ENCODE data around the gene FBXL5. TPM values are rescaled to one million over a fixed set of nuclear protein-coding genes. Genes with fewer than 3 reads are reported as not detected.

Gene FBXL5
- polyA plus RNA-seq, 2 donors, result 37.5 to 39.9 TPM

GRCh38 chr4:15557786-15558550 lies 97.2 kb downstream of the FBXL5 start:
- H3K36me3 ChIP-seq (ENCODE audit: control insufficient read depth in 2 of 2, insufficient read depth in 2 of 2, low read length in 1 of 2), result peaks cover 0 to 9% of the 10 kb centered on the region in 2 donors
- H3K27me3 ChIP-seq (ENCODE audit: control insufficient read depth in 1 of 2, insufficient read depth in 2 of 2, low read length in 2 of 2), result no peaks in the 10 kb centered on the region
- WGBS, 2 donors, result 56 to 72% methylated on average over 2 of the region's 2 CpGs
- H3K27ac ChIP-seq (ENCODE audit: low read depth in 2 of 2, low read length in 1 of 2), result no peak overlapping the region
- H3K4me3 ChIP-seq (ENCODE audit: low read depth in 1 of 2, low read length in 2 of 2), result no peak overlapping the region
- peaks cover 0 to 2% of the 10 kb centered on the region in 2 donors for H3K4me1 ChIP-seq (ENCODE audit: control insufficient read depth in 2 of 2, insufficient read depth in 2 of 2, low read length in 1 of 2)
- no peaks in the 10 kb centered on the region for H3K9me3 ChIP-seq (ENCODE audit: control insufficient read depth in 2 of 2, insufficient read depth in 1 of 2, low read depth in 1 of 2, low read length in 1 of 2)

GRCh38 chr4:15556511-15557092 lies 98.6 kb downstream of the FBXL5 start:
- H3K4me1 ChIP-seq (ENCODE audit: control insufficient read depth in 2 of 2, insufficient read depth in 2 of 2, low read length in 1 of 2), result no peaks in the 10 kb centered on the region
- no peaks in the 10 kb centered on the region for H3K9me3 ChIP-seq (ENCODE audit: control insufficient read depth in 2 of 2, insufficient read depth in 1 of 2, low read depth in 1 of 2, low read length in 1 of 2)
- no peak overlapping the region for H3K4me3 ChIP-seq (ENCODE audit: low read depth in 1 of 2, low read length in 2 of 2)
- WGBS, 2 donors, result 83 to 93% methylated on average over 4 of the region's 4 CpGs
- no peak overlapping the region for H3K27ac ChIP-seq (ENCODE audit: low read depth in 2 of 2, low read length in 1 of 2)
- peaks cover 2 to 10% of the 10 kb centered on the region in 2 donors for H3K36me3 ChIP-seq (ENCODE audit: control insufficient read depth in 2 of 2, insufficient read depth in 2 of 2, low read length in 1 of 2)
- no peaks in the 10 kb centered on the region for H3K27me3 ChIP-seq (ENCODE audit: control insufficient read depth in 1 of 2, insufficient read depth in 2 of 2, low read length in 2 of 2)

Other genes with a start within 250 kb of the FBXL5 start
- 1 to 10 TPM in 1 of 2 donors, under 1 TPM in 1; 0.85 to 1.4 TPM for gene C1QTNF7, start 227.3 kb downstream of the FBXL5 start, polyA plus RNA-seq
- 1 to 10 TPM; 4.0 to 4.5 TPM for gene CC2D2A, start 185.5 kb downstream of the FBXL5 start, polyA plus RNA-seq
- 10 to 100 TPM; 25.7 to 42.6 TPM for gene FAM200B, start 26.5 kb upstream of the FBXL5 start, polyA plus RNA-seq
- 1 to 10 TPM in 1 of 2 donors, under 1 TPM in 1; 0.96 to 1.5 TPM for gene BST1, start 47.7 kb upstream of the FBXL5 start, polyA plus RNA-seq
- gene CD38, start 123.0 kb upstream of the FBXL5 start, polyA plus RNA-seq, result 1 to 10 TPM in 1 of 2 donors, under 1 TPM in 1; 0.72 to 1.2 TPM

All from esophagus (tissue), 2 donors.